Glutamatergic neuron (in vitro differentiated cells): ENCODE measurements around the gene KCNH2. TPM values are rescaled to one million over a fixed set of nuclear protein-coding genes. Genes with fewer than 3 reads are reported as not detected.

Experiments used
- DNase-seq: peaks from one replicate; pipeline ENCODE4 v3.0.0; 2022
- H3K27ac Mint-ChIP-seq: one replicate; pipeline ENCODE4 v1.8.0; 2020; ENCODE audit warnings: mild to moderate bottlenecking, mixed read lengths, inconsistent platforms; ENCODE audit not compliant: unreplicated experiment
- H3K27me3 Mint-ChIP-seq: one replicate; pipeline ENCODE4 v1.8.0; 2020; ENCODE audit warnings: mild to moderate bottlenecking, moderate library complexity, mixed read lengths, inconsistent platforms; ENCODE audit not compliant: unreplicated experiment
- H3K36me3 Mint-ChIP-seq: one replicate; pipeline ENCODE4 v1.8.0; 2020; ENCODE audit warnings: mild to moderate bottlenecking, mixed read lengths, inconsistent platforms; ENCODE audit not compliant: unreplicated experiment
- H3K4me1 Mint-ChIP-seq: one replicate; pipeline ENCODE4 v1.8.0; 2020; ENCODE audit warnings: mild to moderate bottlenecking, low read depth, mixed read lengths, inconsistent platforms; ENCODE audit not compliant: unreplicated experiment
- H3K4me3 Mint-ChIP-seq: one replicate; pipeline ENCODE4 v1.8.0; 2020; ENCODE audit warnings: mild to moderate bottlenecking, mixed read lengths, inconsistent platforms; ENCODE audit not compliant: unreplicated experiment
- H3K9me3 Mint-ChIP-seq: one replicate; pipeline ENCODE4 v1.8.0; 2020; ENCODE audit warnings: mild to moderate bottlenecking, moderate library complexity, mixed read lengths, inconsistent platforms; ENCODE audit not compliant: unreplicated experiment
- total RNA-seq: library from RNA; stranded (reverse); fragmentation: NEBNext Ultra II Directional; extraction: Animal tissue kit (Norgen Biotek cat#: 25700); gene quantifications from one replicate; pipeline ENCODE4 v1.2.1, GENCODE V29; 2021; ENCODE audit not compliant: unreplicated experiment
- TF ChIP-seq, protein P1 (sequence below): fragments of 200-600 bp; sonication (generic); IDR thresholded peaks from one replicate; pipeline ENCODE4 v1.5.0; 2021; ENCODE audit not compliant: partially characterized antibody, unreplicated experiment

The KCNH2 gene
- total RNA-seq, 1 donor from 2014 or later, result 73.7 TPM

DNA sequence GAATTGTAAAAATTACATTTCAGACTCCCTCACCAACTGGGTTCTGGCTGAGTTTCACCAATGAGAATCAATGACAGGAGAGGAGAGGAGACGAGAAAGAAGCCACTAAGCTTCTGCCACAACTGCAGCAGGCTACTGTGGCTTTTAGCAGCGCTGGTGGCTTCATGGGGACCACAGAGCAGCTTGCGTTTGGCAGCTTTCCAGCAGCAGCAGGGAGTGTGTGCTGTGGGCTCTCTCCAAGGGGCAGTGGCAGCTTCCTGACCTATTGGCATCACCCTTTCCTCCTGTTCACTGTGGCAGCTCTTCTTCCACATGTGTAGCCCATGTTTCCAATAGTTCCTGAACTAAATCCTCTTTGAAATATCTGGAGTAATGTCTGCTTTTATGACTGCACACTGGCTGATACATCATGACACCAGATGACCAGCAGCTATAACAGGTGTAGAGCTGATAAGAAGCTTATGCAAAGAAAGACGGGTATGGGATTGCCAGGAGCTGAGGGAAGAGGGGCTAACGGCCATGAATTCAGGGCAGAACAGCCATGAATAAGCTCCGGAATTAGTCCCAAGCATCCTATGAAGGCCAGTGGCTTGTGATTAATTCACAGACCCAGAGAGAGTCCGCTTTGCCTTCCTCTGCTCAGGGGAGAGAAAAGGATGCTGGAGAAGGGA, 46.8 kb downstream of the KCNH2 start:
- TF ChIP-seq, protein P1, sequence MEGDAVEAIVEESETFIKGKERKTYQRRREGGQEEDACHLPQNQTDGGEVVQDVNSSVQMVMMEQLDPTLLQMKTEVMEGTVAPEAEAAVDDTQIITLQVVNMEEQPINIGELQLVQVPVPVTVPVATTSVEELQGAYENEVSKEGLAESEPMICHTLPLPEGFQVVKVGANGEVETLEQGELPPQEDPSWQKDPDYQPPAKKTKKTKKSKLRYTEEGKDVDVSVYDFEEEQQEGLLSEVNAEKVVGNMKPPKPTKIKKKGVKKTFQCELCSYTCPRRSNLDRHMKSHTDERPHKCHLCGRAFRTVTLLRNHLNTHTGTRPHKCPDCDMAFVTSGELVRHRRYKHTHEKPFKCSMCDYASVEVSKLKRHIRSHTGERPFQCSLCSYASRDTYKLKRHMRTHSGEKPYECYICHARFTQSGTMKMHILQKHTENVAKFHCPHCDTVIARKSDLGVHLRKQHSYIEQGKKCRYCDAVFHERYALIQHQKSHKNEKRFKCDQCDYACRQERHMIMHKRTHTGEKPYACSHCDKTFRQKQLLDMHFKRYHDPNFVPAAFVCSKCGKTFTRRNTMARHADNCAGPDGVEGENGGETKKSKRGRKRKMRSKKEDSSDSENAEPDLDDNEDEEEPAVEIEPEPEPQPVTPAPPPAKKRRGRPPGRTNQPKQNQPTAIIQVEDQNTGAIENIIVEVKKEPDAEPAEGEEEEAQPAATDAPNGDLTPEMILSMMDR, result no peak
- peaks cover 19% of the 10 kb centered on the region for H3K4me1 Mint-ChIP-seq
- no peak for DNase-seq

DNA sequence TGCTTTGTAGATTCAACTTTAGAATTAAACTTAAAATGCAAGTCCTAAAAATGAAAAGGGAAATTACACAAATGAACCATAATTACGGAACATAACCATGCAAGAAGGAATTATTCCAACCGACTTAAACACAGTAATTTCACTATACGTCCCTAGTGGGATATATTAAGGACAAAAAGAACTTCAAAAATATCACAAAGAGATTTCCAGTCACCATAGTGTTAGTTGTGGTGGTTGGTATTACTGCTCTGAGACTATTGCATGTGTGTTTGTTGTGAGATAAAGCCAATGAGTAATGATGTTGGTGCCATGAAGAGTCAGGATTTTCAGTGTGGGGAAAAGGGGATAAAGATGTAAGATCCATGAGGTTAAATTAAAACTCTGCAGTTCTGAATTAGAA, 49.6 kb downstream of the KCNH2 start:
- H3K27ac Mint-ChIP-seq, result no peak overlapping the region
- no peak for DNase-seq
- TF ChIP-seq, protein P1, result no peak
- peaks cover 19% of the 10 kb centered on the region for H3K4me1 Mint-ChIP-seq
- H3K9me3 Mint-ChIP-seq, result peaks cover 3% of the 10 kb centered on the region
- H3K36me3 Mint-ChIP-seq, result no peaks in the 10 kb centered on the region
- H3K27me3 Mint-ChIP-seq, result peaks cover 3% of the 10 kb centered on the region
- H3K4me3 Mint-ChIP-seq, result no peak overlapping the region

More for the DNA sequence above, 46.8 kb downstream of the KCNH2 start:
- Mint-ChIP-seq H3K27me3 (peaks cover 2% of the 10 kb centered on the region), H3K36me3 (no peaks in the 10 kb centered on the region), H3K4me3 (no peak overlapping the region), H3K9me3 (peaks cover 3% of the 10 kb centered on the region), H3K27ac (no peak overlapping the region)

DNA sequence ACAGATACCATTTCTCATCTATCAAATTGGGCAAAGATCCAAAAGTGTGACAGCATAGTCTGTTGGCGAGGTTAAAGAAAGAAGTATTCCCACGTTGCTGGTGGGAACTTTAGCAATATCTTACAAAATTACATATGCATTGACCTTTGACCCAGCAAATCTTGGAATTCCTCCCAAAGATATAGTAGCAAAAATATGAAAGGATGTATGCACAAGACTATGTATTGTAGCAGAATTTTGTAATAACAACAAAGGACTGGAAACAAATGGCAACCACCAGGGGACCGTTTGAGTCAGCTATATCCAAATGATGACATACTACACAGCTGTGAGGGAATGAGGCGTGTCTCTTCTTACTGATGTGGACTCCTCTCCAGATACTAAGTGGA, 50.2 kb downstream of the KCNH2 start:
- Mint-ChIP-seq H3K9me3 (peaks cover 3% of the 10 kb centered on the region), H3K27ac (no peak overlapping the region), H3K27me3 (peaks cover 3% of the 10 kb centered on the region), H3K4me3 (no peak overlapping the region), H3K4me1 (peaks cover 19% of the 10 kb centered on the region), H3K36me3 (no peaks in the 10 kb centered on the region)
- TF ChIP-seq, protein P1, result no peak
- no peak for DNase-seq

DNA sequence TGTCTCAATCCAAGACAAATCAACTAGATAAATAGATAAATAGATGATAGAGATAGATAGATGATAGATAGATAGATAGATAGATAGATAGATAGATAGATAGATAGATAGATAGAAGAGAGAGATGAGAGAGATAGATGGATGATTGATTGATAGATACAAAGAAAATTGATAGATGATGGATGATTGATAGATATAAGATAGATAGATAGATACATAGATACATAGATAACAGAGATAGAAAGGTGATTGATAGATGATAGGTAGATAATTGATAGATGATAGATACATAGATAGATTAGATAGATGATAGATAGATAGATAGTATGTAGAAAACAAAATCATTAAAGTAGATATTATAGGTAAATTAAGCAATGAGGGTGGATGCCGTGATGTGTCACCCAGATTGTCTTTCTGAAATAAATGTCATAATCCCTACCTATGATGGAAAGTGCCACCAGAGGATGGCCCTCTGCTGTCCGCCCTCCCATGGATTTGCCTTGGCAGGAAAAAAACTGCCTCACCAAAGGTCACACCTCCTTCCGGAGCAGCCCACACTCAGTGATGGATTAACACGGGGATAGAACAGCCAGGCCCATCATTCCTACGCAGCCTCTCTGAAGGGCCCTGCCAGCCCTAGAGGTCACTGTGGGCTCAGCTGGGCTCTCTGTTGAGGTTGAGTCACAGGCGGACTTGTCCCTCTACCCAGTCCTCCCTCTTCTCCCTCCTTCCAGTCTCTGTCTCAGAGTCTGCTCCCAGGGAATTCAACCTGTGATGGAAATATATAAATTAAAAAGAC, 50.8 kb downstream of the KCNH2 start:
- TF ChIP-seq, protein P1, result no peak

DNA sequence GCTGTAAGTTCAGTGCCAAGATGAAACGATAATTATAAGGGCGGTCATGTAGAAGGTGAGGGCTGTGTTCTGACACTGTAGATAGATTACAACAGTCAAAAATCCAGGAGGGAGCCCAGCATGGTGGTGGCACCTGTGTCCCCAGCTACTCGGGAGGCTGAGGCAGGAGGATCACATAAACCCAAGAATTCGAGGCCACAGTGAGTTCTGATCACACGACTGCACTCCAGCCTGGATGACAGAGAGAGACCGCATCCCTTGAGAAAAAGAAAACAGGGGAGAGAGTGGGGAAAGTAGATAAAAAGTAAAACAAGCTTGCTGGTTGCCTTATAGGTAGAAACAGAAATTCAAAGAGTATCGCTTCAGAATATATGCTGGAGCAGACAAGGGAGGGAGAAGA, 52.1 kb downstream of the KCNH2 start:
- H3K9me3 Mint-ChIP-seq, result peaks cover 2% of the 10 kb centered on the region
- H3K4me1 Mint-ChIP-seq, result peaks cover 10% of the 10 kb centered on the region
- no peaks in the 10 kb centered on the region for H3K36me3 Mint-ChIP-seq
- TF ChIP-seq, protein P1, result no peak
- peaks cover 8% of the 10 kb centered on the region for H3K27me3 Mint-ChIP-seq
- H3K27ac Mint-ChIP-seq, result no peak overlapping the region
- no peak for DNase-seq
- no peak overlapping the region for H3K4me3 Mint-ChIP-seq

More for the DNA sequence above, 50.8 kb downstream of the KCNH2 start:
- no peaks in the 10 kb centered on the region for H3K36me3 Mint-ChIP-seq
- peaks cover 19% of the 10 kb centered on the region for H3K4me1 Mint-ChIP-seq
- DNase-seq, result no peak
- no peak overlapping the region for H3K4me3 Mint-ChIP-seq
- H3K9me3 Mint-ChIP-seq, result peaks cover 3% of the 10 kb centered on the region
- H3K27me3 Mint-ChIP-seq, result peaks cover 5% of the 10 kb centered on the region
- H3K27ac Mint-ChIP-seq, result no peak overlapping the region
